C1 segment of cervical spinal cord (tissue), 14 donors: ENCODE results near the gene TNKS1BP1.
A peak's percentile ranks its signal among the peaks of the same experiment; 100 is the strongest.
"Not testable (repeated sequence)": the region's sequence is repeated elsewhere in the genome, so short reads cannot be mapped to it uniquely, and the experiment has no call there.

Experiments used
- DNase-seq, 14 donors: peaks; one replicate each; lab custom pipeline; 2025; lab: John Stamatoyannopoulos, UW

TNKS1BP1 gene

GRCh38 chr11:57324886-57325734 lies at the start of gene TNKS1BP1:
Gene TNKS1BP1, minus strand, starts transcription at chr11:57324952. Its CDS starts 3,067 bp downstream, at chr11:57321885.
- peak; percentile 17 to 96 (median 86) for DNase-seq

- no peak for DNase-seq
These were observed 48.4 kb upstream of the TNKS1BP1 start for GRCh38 chr11:57373146-57373545.

- DNase-seq, result no peak
These were observed 46.2 kb upstream of the TNKS1BP1 start for GRCh38 chr11:57370941-57371340.

- no peak for DNase-seq
These were observed 45.5 kb upstream of the TNKS1BP1 start for GRCh38 chr11:57370251-57370650.

GRCh38 chr11:57368845-57369232 lies 44.1 kb upstream of the TNKS1BP1 start:
- DNase-seq, result no peak

GRCh38 chr11:57368106-57368844 lies 43.5 kb upstream of the TNKS1BP1 start:
- DNase-seq, result no peak

- no peak for DNase-seq
These were observed 40.3 kb upstream of the TNKS1BP1 start for GRCh38 chr11:57364851-57365660.

GRCh38 chr11:57363131-57364080 lies 38.7 kb upstream of the TNKS1BP1 start:
- no peak for DNase-seq

GRCh38 chr11:57361926-57362325 lies 37.2 kb upstream of the TNKS1BP1 start:
- no peak for DNase-seq

- DNase-seq, result not testable (repeated sequence)
These were observed 36.7 kb upstream of the TNKS1BP1 start for GRCh38 chr11:57361420-57361819.

- no peak for DNase-seq
These were observed 36.2 kb upstream of the TNKS1BP1 start for GRCh38 chr11:57360991-57361390.

- DNase-seq, result no peak
These were observed 35.3 kb upstream of the TNKS1BP1 start for GRCh38 chr11:57359896-57360690.

- no peak for DNase-seq
These were observed 34.6 kb upstream of the TNKS1BP1 start for GRCh38 chr11:57359396-57359795.

GRCh38 chr11:57358991-57359390 lies 34.2 kb upstream of the TNKS1BP1 start:
- DNase-seq, result no peak

GRCh38 chr11:57358543-57358961 lies 33.8 kb upstream of the TNKS1BP1 start:
- no peak for DNase-seq

GRCh38 chr11:57357856-57358255 lies 33.1 kb upstream of the TNKS1BP1 start:
- DNase-seq, result no peak

- no peak for DNase-seq
These were observed 32.6 kb upstream of the TNKS1BP1 start for GRCh38 chr11:57357310-57357709.

- DNase-seq, result no peak
These were observed 31.5 kb upstream of the TNKS1BP1 start for GRCh38 chr11:57356268-57356667.

- DNase-seq, result no peak
These were observed 29.9 kb upstream of the TNKS1BP1 start for GRCh38 chr11:57354699-57355098.

- DNase-seq, result no peak
These were observed 29.1 kb upstream of the TNKS1BP1 start for GRCh38 chr11:57353852-57354251.
